GM12874 (cell line): ENCODE results near the gene TMEM269.

Experiments
- CTCF ChIP-seq: IDR thresholded peaks from 2 replicates; pipeline ENCODE4 v1.5.1; 2011; ENCODE audit warnings: low read depth, mild to moderate bottlenecking, control low read depth, low read length, moderate library complexity; ENCODE audit not compliant: insufficient read depth

Gene TMEM269

GRCh38 chr1:42750041-42750440 lies 34.8 kb upstream of the TMEM269 start:
- TF ChIP-seq CTCF: no peak

- TF ChIP-seq CTCF: no peak
Measured at GRCh38 chr1:42752284-42752683, 32.5 kb upstream of the TMEM269 start.

- no peak for TF ChIP-seq CTCF
Measured at GRCh38 chr1:42753070-42753469, 31.7 kb upstream of the TMEM269 start.

GRCh38 chr1:42756956-42757891 lies 27.6 kb upstream of the TMEM269 start:
- peak; percentile 76 for TF ChIP-seq CTCF

GRCh38 chr1:42757892-42758275 lies 26.9 kb upstream of the TMEM269 start:
- no peak for TF ChIP-seq CTCF

GRCh38 chr1:42758641-42759040 lies 26.1 kb upstream of the TMEM269 start:
- no peak for TF ChIP-seq CTCF

- TF ChIP-seq CTCF: no peak
Measured at GRCh38 chr1:42759114-42759513, 25.7 kb upstream of the TMEM269 start.
